WTC11 (cell line): Measurements from ENCODE around the gene TREX2. TPM values are rescaled to one million over a fixed set of nuclear protein-coding genes. Genes with fewer than 3 reads are reported as not detected.

ENCODE experiments used
- ATAC-seq: fragments of 200-7000 bp; cut with Tn5 transposase; 2 replicates; pipeline ENCODE4 v1.10.0; 2021; ENCODE audit warnings: mild to moderate bottlenecking, moderate library complexity
- CTCF ChIA-PET: fragments of 300-600 bp; sonication (Branson Sonifier 250); formaldehyde crosslinking; loops from one replicate; lab custom pipeline; 2021; ENCODE audit warnings: antibody characterized with exemption; lab: Charles Lee
- POLR2A ChIA-PET: fragments of 350-600 bp; sonication (Branson Sonifier 250); formaldehyde crosslinking; loops from one replicate; lab custom pipeline; 2021; ENCODE audit warnings: antibody characterized with exemption; lab: Charles Lee
- DNase-seq: peaks from one replicate; pipeline ENCODE4 v3.0.0; 2021; ENCODE audit warnings: low spot score
- H3K27ac Mint-ChIP-seq: 2 replicates; pipeline ENCODE4 v1.8.0; 2021; ENCODE audit warnings: mixed read lengths
- H3K27me3 Mint-ChIP-seq: 2 replicates; pipeline ENCODE4 v1.8.0; 2021; ENCODE audit warnings: low read depth, mild to moderate bottlenecking, moderate library complexity, mixed read lengths
- H3K36me3 Mint-ChIP-seq: 2 replicates; pipeline ENCODE4 v1.8.0; 2021; ENCODE audit warnings: mixed read lengths
- H3K4me1 Mint-ChIP-seq: 2 replicates; pipeline ENCODE4 v1.8.0; 2022; ENCODE audit warnings: mixed read lengths
- H3K4me3 Mint-ChIP-seq: 2 replicates; pipeline ENCODE4 v1.8.0; 2021; ENCODE audit warnings: mild to moderate bottlenecking, moderate library complexity, mixed read lengths
- H3K9me3 Mint-ChIP-seq: 2 replicates; pipeline ENCODE4 v1.8.0; 2021; ENCODE audit warnings: mixed read lengths
- ATF6 ChIP-seq: sonication (generic); formaldehyde crosslinking; IDR thresholded peaks from 2 replicates; pipeline ENCODE4 v1.8.1; 2023; ENCODE audit warnings: mild to moderate bottlenecking, missing genetic modification reagents
- CREB1 ChIP-seq: sonication (generic); formaldehyde crosslinking; IDR thresholded peaks from 2 replicates; pipeline ENCODE4 v1.8.0; 2023; ENCODE audit warnings: mild to moderate bottlenecking, missing genetic modification reagents
- E2F4 ChIP-seq: sonication (generic); formaldehyde crosslinking; IDR thresholded peaks from 2 replicates; pipeline ENCODE4 v1.8.1; 2022; ENCODE audit warnings: low read depth, mild to moderate bottlenecking, moderate library complexity, missing genetic modification reagents, borderline replicate concordance
- FOXJ3 ChIP-seq: sonication (generic); formaldehyde crosslinking; IDR thresholded peaks from 2 replicates; pipeline ENCODE4 v1.9.0; 2021; ENCODE audit warnings: missing genetic modification reagents, mild to moderate bottlenecking, borderline replicate concordance
- IRF2 ChIP-seq: sonication (generic); formaldehyde crosslinking; IDR thresholded peaks from 2 replicates; pipeline ENCODE4 v1.8.0; 2022; ENCODE audit warnings: low read depth, missing genetic modification reagents, borderline replicate concordance
- JUN ChIP-seq: sonication (generic); formaldehyde crosslinking; IDR thresholded peaks from 2 replicates; pipeline ENCODE4 v1.8.0; 2023; ENCODE audit warnings: mild to moderate bottlenecking, missing genetic modification reagents
- KAT7 ChIP-seq: sonication (generic); formaldehyde crosslinking; IDR thresholded peaks from 2 replicates; pipeline ENCODE4 v1.8.1; 2023; ENCODE audit warnings: missing genetic modification reagents, mild to moderate bottlenecking, borderline replicate concordance
- MAX ChIP-seq: sonication (generic); formaldehyde crosslinking; IDR thresholded peaks from 2 replicates; pipeline ENCODE4 v1.8.0; 2022; ENCODE audit warnings: mild to moderate bottlenecking, missing genetic modification reagents
- MXD4 ChIP-seq: fragments of 250-450 bp; sonication (Bioruptor Pico); IDR thresholded peaks from 2 replicates; pipeline ENCODE4 v1.8.0; 2021; ENCODE audit warnings: mild to moderate bottlenecking, moderate library complexity, borderline replicate concordance
- MYBL2 ChIP-seq: sonication (generic); formaldehyde crosslinking; IDR thresholded peaks from 2 replicates; pipeline ENCODE4 v1.8.1; 2023; ENCODE audit warnings: mild to moderate bottlenecking, moderate library complexity, missing genetic modification reagents
- NFE2L1 ChIP-seq: sonication (generic); formaldehyde crosslinking; IDR thresholded peaks from 2 replicates; pipeline ENCODE4 v1.8.1; 2023; ENCODE audit warnings: missing genetic modification reagents
- OVOL2 ChIP-seq: fragments of 250-450 bp; sonication (Bioruptor Pico); IDR thresholded peaks from 2 replicates; pipeline ENCODE4 v1.9.0; 2021; ENCODE audit warnings: mild to moderate bottlenecking, borderline replicate concordance
- SMAD3 ChIP-seq: sonication (generic); formaldehyde crosslinking; IDR thresholded peaks from 2 replicates; pipeline ENCODE4 v1.8.0; 2022; ENCODE audit warnings: missing genetic modification reagents, mild to moderate bottlenecking, borderline replicate concordance
- SMAD4 ChIP-seq: sonication (generic); formaldehyde crosslinking; IDR thresholded peaks from 2 replicates; pipeline ENCODE4 v1.8.0; 2022; ENCODE audit warnings: mild to moderate bottlenecking, missing genetic modification reagents
- ZNF219 ChIP-seq: sonication (generic); formaldehyde crosslinking; IDR thresholded peaks from 2 replicates; pipeline ENCODE4 v1.8.0; 2023; ENCODE audit warnings: missing genetic modification reagents, mild to moderate bottlenecking, borderline replicate concordance
- ZNF263 ChIP-seq: sonication (generic); formaldehyde crosslinking; IDR thresholded peaks from 2 replicates; pipeline ENCODE4 v1.8.1; 2022; ENCODE audit warnings: low read depth, mild to moderate bottlenecking, moderate library complexity, missing genetic modification reagents
- ZNF396 ChIP-seq: fragments of 250-450 bp; sonication (Bioruptor Pico); IDR thresholded peaks from 2 replicates; pipeline ENCODE4 v1.8.0; 2021; ENCODE audit warnings: mild to moderate bottlenecking, moderate library complexity, borderline replicate concordance
- ZNF423 ChIP-seq: fragments of 250-450 bp; sonication (Bioruptor Pico); IDR thresholded peaks from 2 replicates; pipeline ENCODE4 v2.1.2; 2022; ENCODE audit warnings: mild to moderate bottlenecking, moderate library complexity
- ZSCAN18 ChIP-seq: fragments of 250-450 bp; sonication (Bioruptor Pico); IDR thresholded peaks from 2 replicates; pipeline ENCODE4 v2.1.2; 2022; ENCODE audit warnings: mild to moderate bottlenecking, moderate library complexity
- total RNA-seq: library from RNA; stranded (reverse); gene quantifications from 3 replicates; pipeline ENCODE4 v1.2.3, GENCODE V29; 2021
- TF ChIP-seq, protein P1 (sequence below): sonication (generic); formaldehyde crosslinking; IDR thresholded peaks from 2 replicates; pipeline ENCODE4 v1.8.0; 2023; ENCODE audit warnings: mild to moderate bottlenecking, missing genetic modification reagents
- TF ChIP-seq, protein P2 (sequence below): sonication (generic); formaldehyde crosslinking; IDR thresholded peaks from 2 replicates; pipeline ENCODE4 v1.8.1; 2022; ENCODE audit warnings: mild to moderate bottlenecking, missing genetic modification reagents, moderate library complexity, borderline replicate concordance

Gene TREX2
- total RNA-seq, 1 experiment from 2014 or later, result 1.5 TPM

DNA sequence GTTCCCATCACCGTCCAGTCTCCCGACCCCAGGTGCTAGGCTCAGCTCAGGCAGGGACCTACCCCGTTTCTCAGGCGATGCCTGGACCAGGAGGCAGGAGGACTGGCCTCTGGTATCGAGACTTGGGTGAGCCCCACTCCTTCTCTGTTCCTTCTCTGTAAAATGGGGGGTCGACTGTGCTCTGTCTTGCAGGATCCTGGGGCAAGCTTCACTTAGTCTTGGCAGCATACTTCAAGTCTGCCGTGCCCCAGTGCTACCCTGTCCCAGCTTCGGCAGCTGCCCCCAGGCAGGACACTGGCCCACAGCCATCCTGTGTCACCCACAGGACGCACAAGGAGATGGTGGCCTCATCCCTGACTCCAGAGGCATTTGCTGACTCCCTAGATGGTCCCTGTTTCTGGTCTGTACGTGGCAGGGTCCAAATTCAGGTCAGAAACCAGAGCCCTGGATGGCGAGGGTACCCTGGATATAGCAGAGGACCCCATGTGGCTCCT is 31.6 kb upstream of the TREX2 start (continued):
- TF ChIP-seq E2F4 (CRISPR knock-in tag), result no peak

GRCh38 chrX:153476666-153477363 is 31.0 kb upstream of the TREX2 start:
- ChIA-PET CTCF (interaction anchor here (0.6 to 1.3 kb wide), 8 partner anchors 14 to 168 kb away, joined by 3 to 7 read pairs (median 4); partner anchors contain the start of gene BGN), POLR2A (no interaction called here)
- DNase-seq (no peak), ATAC-seq (peak; percentile 49)
- Mint-ChIP-seq H3K27me3 (peaks cover 36% of the 10 kb centered on the region), H3K27ac (no peak overlapping the region), H3K4me1 (peaks cover 15% of the 10 kb centered on the region), H3K36me3 (no peaks in the 10 kb centered on the region), H3K4me3 (no peak overlapping the region), H3K9me3 (no peaks in the 10 kb centered on the region)
- TF ChIP-seq FOXJ3 (CRISPR knock-in tag) (no peak), ZNF423 (CRISPR knock-in tag) (peak; percentile 10; the same call in 1 of the 2 replicates), MYBL2 (no peak)
- TF ChIP-seq, protein P1, sequence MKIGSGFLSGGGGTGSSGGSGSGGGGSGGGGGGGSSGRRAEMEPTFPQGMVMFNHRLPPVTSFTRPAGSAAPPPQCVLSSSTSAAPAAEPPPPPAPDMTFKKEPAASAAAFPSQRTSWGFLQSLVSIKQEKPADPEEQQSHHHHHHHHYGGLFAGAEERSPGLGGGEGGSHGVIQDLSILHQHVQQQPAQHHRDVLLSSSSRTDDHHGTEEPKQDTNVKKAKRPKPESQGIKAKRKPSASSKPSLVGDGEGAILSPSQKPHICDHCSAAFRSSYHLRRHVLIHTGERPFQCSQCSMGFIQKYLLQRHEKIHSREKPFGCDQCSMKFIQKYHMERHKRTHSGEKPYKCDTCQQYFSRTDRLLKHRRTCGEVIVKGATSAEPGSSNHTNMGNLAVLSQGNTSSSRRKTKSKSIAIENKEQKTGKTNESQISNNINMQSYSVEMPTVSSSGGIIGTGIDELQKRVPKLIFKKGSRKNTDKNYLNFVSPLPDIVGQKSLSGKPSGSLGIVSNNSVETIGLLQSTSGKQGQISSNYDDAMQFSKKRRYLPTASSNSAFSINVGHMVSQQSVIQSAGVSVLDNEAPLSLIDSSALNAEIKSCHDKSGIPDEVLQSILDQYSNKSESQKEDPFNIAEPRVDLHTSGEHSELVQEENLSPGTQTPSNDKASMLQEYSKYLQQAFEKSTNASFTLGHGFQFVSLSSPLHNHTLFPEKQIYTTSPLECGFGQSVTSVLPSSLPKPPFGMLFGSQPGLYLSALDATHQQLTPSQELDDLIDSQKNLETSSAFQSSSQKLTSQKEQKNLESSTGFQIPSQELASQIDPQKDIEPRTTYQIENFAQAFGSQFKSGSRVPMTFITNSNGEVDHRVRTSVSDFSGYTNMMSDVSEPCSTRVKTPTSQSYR (CRISPR knock-in tag), result no peak

- ChIA-PET CTCF (interaction anchor here (0.7 to 1.3 kb wide), 6 partner anchors 15 to 50 kb away, joined by 3 to 7 read pairs (median 4); partner anchors contain the start of gene BGN), POLR2A (no interaction called here)
- no peak for ATAC-seq
- TF ChIP-seq KAT7 (CRISPR knock-in tag) (no peak), ZNF219 (CRISPR knock-in tag) (no peak), ZNF263 (CRISPR knock-in tag) (no peak), JUN (CRISPR knock-in tag) (no peak), ZNF396 (CRISPR knock-in tag) (no peak), MAX (CRISPR knock-in tag) (no peak), OVOL2 (CRISPR knock-in tag) (no peak), ATF6 (CRISPR knock-in tag) (no peak), SMAD3 (CRISPR knock-in tag) (no peak), ZSCAN18 (no peak), MXD4 (no peak), SMAD4 (CRISPR knock-in tag) (no peak), NFE2L1 (CRISPR knock-in tag) (no peak), IRF2 (CRISPR knock-in tag) (no peak), CREB1 (CRISPR knock-in tag) (no peak)
- TF ChIP-seq, protein P2, sequence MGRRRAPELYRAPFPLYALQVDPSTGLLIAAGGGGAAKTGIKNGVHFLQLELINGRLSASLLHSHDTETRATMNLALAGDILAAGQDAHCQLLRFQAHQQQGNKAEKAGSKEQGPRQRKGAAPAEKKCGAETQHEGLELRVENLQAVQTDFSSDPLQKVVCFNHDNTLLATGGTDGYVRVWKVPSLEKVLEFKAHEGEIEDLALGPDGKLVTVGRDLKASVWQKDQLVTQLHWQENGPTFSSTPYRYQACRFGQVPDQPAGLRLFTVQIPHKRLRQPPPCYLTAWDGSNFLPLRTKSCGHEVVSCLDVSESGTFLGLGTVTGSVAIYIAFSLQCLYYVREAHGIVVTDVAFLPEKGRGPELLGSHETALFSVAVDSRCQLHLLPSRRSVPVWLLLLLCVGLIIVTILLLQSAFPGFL (CRISPR knock-in tag), result no peak
- H3K9me3 Mint-ChIP-seq, result no peaks in the 10 kb centered on the region
- H3K36me3 Mint-ChIP-seq, result no peaks in the 10 kb centered on the region
- peaks cover 15% of the 10 kb centered on the region for H3K4me1 Mint-ChIP-seq
- H3K27me3 Mint-ChIP-seq, result peaks cover 36% of the 10 kb centered on the region
- H3K4me3 Mint-ChIP-seq, result no peak overlapping the region
- H3K27ac Mint-ChIP-seq, result no peak overlapping the region
- DNase-seq, result no peak
Measured at GRCh38 chrX:153475751-153476281, 30.0 kb upstream of the TREX2 start.
